ENCODE results near the gene FAM227B. TPM values are rescaled to one million over a fixed set of nuclear protein-coding genes. Genes with fewer than 3 reads are reported as not detected.
A peak's percentile ranks its signal among the peaks of the same experiment; 100 is the strongest.

FAM227B gene
- total RNA-seq, 4 donors from 2014 or later, result 6.1 to 24.1 (median 12.5) TPM

- no peaks in the 10 kb centered on the region for H3K9me3 ChIP-seq
- no peak for ATAC-seq
- peak overlapping the region in 3 of 4 donors; percentile 46 to 51 (median 47) for H3K27ac ChIP-seq
- no peaks in the 10 kb centered on the region for H3K36me3 ChIP-seq
- H3K27me3 ChIP-seq, result no peaks in the 10 kb centered on the region
- H3K4me3 ChIP-seq, result peak overlapping the region in 1 of 2 donors; percentile 27
- TF ChIP-seq EP300 (IDR thresholded peaks at IDR 0.05) (no peak), POLR2A (IDR thresholded peaks at IDR 0.05) (no peak), POLR2AphosphoS5 (IDR thresholded peaks at IDR 0.05) (no peak)
- peaks cover 0 to 72% (median 10%) of the 10 kb centered on the region in 3 donors for H3K4me1 ChIP-seq
- WGBS, 2 donors (ENCODE audit: low coverage in 1 of 2), result 80% methylated on average over 1 of the region's 1 CpG; no CpG with 5 or more reads in 1 of the 2 donors
Observed at GRCh38 chr15:49466119-49466518, 154.5 kb downstream of the FAM227B start.

GRCh38 chr15:49464522-49464921 is 156.1 kb downstream of the FAM227B start:
- Histone ChIP-seq H3K4me3 (no peak overlapping the region), H3K27me3 (no peaks in the 10 kb centered on the region), H3K9me3 (no peaks in the 10 kb centered on the region), H3K36me3 (no peaks in the 10 kb centered on the region), H3K4me1 (peaks cover 8 to 80% (median 16%) of the 10 kb centered on the region in 3 donors), H3K27ac (no peak overlapping the region)
- TF ChIP-seq EP300 (IDR thresholded peaks at IDR 0.05) (no peak), CTCF (IDR thresholded peaks at IDR 0.05) (no peak), POLR2AphosphoS5 (IDR thresholded peaks at IDR 0.05) (no peak), POLR2A (IDR thresholded peaks at IDR 0.05) (no peak)
- ATAC-seq, result no peak
- WGBS, 2 donors (ENCODE audit: low coverage in 1 of 2), result 72 to 86% methylated on average over 3 of the region's 3 CpGs

- TF ChIP-seq POLR2A (IDR thresholded peaks at IDR 0.05) (no peak), EP300 (IDR thresholded peaks at IDR 0.05) (no peak), CTCF (IDR thresholded peaks at IDR 0.05) (no peak), POLR2AphosphoS5 (IDR thresholded peaks at IDR 0.05) (no peak)
- H3K27ac ChIP-seq, result peak overlapping the region; percentile 42 to 55 (median 53)
- WGBS, 2 donors (ENCODE audit: low coverage in 1 of 2), result 12 to 26% methylated on average over 2 of the region's 2 CpGs
- no peaks in the 10 kb centered on the region for H3K27me3 ChIP-seq
- H3K4me1 ChIP-seq, result peaks cover 8 to 85% (median 19%) of the 10 kb centered on the region in 3 donors
- no peak overlapping the region for H3K4me3 ChIP-seq
- H3K36me3 ChIP-seq, result no peaks in the 10 kb centered on the region
- no peak for ATAC-seq
- no peaks in the 10 kb centered on the region for H3K9me3 ChIP-seq
Observed at GRCh38 chr15:49462232-49462844, 158.3 kb downstream of the FAM227B start.

GRCh38 chr15:49460411-49460941 is 160.1 kb downstream of the FAM227B start:
- Histone ChIP-seq H3K36me3 (no peaks in the 10 kb centered on the region), H3K27me3 (no peaks in the 10 kb centered on the region), H3K27ac (peak overlapping the region in 3 of 4 donors; percentile 15 to 53 (median 42)), H3K4me1 (peaks cover 8 to 87% (median 19%) of the 10 kb centered on the region in 3 donors), H3K9me3 (no peaks in the 10 kb centered on the region), H3K4me3 (no peak overlapping the region)
- TF ChIP-seq POLR2AphosphoS5 (IDR thresholded peaks at IDR 0.05) (no peak), POLR2A (IDR thresholded peaks at IDR 0.05) (no peak), EP300 (IDR thresholded peaks at IDR 0.05) (no peak), CTCF (IDR thresholded peaks at IDR 0.05) (no peak)
- no peak for ATAC-seq
- WGBS, 2 donors (ENCODE audit: low coverage in 1 of 2), result 25 to 42% methylated on average over 2 of the region's 2 CpGs

- Histone ChIP-seq H3K4me1 (peaks cover 8 to 73% (median 19%) of the 10 kb centered on the region in 3 donors), H3K27ac (peak overlapping the region; percentile 39 to 61 (median 52)), H3K27me3 (no peaks in the 10 kb centered on the region), H3K36me3 (no peaks in the 10 kb centered on the region), H3K9me3 (no peaks in the 10 kb centered on the region), H3K4me3 (no peak overlapping the region)
- TF ChIP-seq POLR2AphosphoS5 (IDR thresholded peaks at IDR 0.05) (peak; percentile 77), EP300 (IDR thresholded peaks at IDR 0.05) (no peak), POLR2A (IDR thresholded peaks at IDR 0.05) (no peak), CTCF (IDR thresholded peaks at IDR 0.05) (no peak)
- no peak for ATAC-seq
- WGBS, 2 donors (ENCODE audit: low coverage in 1 of 2), result 3 to 10% methylated on average over 2 of the region's 2 CpGs
Observed at GRCh38 chr15:49458145-49458544, 162.5 kb downstream of the FAM227B start.
